ENCODE data around the gene GPC5. TPM values are rescaled to one million over a fixed set of nuclear protein-coding genes. Genes with fewer than 3 reads are reported as not detected.

Gene GPC5
- total and polyA plus RNA-seq, 7 experiments from 2014 or later = 0.10 to 0.38 TPM; not detected in 5

DNA sequence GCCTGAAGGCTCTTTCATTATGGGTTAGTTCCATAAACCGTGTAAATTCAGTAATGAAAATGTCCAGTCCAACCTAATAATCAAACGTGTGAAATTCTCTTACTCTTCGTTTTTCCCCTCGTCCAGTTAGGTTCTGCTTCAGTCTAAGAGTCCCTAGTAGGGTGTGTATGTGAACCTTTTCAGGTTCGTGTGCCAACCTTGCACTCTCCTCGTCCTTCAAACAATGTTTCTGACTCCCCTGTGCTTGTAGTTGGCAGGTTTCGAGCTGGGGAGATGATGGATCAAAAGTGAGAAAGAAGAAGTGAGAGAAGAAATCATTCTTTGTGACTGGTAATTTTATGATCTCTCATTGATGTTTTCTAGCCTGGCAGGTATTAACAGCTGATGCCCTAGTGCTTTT, 366.1 kb downstream of the GPC5 start:
- Histone ChIP-seq H3K27ac (ENCODE audit: low read depth, low read length) (no peak overlapping the region), H3K9me3 (ENCODE audit: control insufficient read depth in 2 of 3, low read length in 3 of 3) (no peaks in the 10 kb centered on the region), H3K27me3 (ENCODE audit: control insufficient read depth in 2 of 2, insufficient read depth in 2 of 2, low read length in 2 of 2) (no peaks in the 10 kb centered on the region), H3K4me1 (ENCODE audit: control insufficient read depth in 2 of 2, insufficient read depth in 2 of 2, low read length in 2 of 2) (no peaks in the 10 kb centered on the region), H3K36me3 (ENCODE audit: control insufficient read depth in 2 of 3, insufficient read depth in 3 of 3, low read length in 3 of 3) (no peaks in the 10 kb centered on the region), H3K4me3 (ENCODE audit: low read length) (no peak overlapping the region)
- intact Hi-C loops (cut with micrococcal nuclease) = no loop called here
- Mint-ChIP-seq H3K4me1 (no peaks in the 10 kb centered on the region), H3K36me3 (no peaks in the 10 kb centered on the region), H3K4me3 (no peak overlapping the region), H3K27ac (no peak overlapping the region), H3K27me3 (peaks cover 0 to 6% (median 0%) of the 10 kb centered on the region in 5 donors), H3K9me3 (peaks cover 0 to 22% (median 0%) of the 10 kb centered on the region in 11 donors)
- ChIA-PET CTCF (no interaction called here), POLR2A (no interaction called here)
- ATAC-seq (no peak), DNase-seq (no peak)

DNA sequence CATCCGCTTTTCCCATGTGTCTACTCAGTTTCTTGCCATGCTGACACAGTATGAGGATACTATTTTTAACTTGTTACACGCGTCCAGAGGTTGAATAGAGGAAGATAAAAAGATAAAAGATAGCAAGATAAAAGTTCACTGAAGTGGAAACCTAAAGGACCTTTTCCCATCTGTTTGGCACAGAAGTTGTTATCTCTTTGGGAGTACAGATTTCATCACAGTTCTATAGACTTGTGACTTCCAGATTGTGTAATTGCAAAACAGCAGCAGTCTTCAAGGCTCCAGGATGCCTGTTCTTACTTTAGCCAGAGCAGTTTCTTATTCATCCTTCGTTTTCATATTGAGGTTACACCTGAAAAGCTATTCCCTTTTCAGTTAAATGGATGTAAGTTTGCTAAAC, 369.2 kb downstream of the GPC5 start:
- H3K4me1 ChIP-seq (ENCODE audit: control insufficient read depth in 2 of 2, insufficient read depth in 2 of 2, low read length in 2 of 2) = no peaks in the 10 kb centered on the region
- DNase-seq = no peak
- Mint-ChIP-seq H3K27me3 (peaks cover 0 to 6% (median 0%) of the 10 kb centered on the region in 5 donors), H3K4me3 (no peak overlapping the region), H3K9me3 (peaks cover 0 to 16% (median 0%) of the 10 kb centered on the region in 11 donors), H3K27ac (no peak overlapping the region), H3K36me3 (no peaks in the 10 kb centered on the region), H3K4me1 (no peaks in the 10 kb centered on the region)
- H3K36me3 ChIP-seq (ENCODE audit: control insufficient read depth in 2 of 3, insufficient read depth in 3 of 3, low read length in 3 of 3) = no peaks in the 10 kb centered on the region
- no peak overlapping the region for H3K27ac ChIP-seq (ENCODE audit: low read depth, low read length)
- no peaks in the 10 kb centered on the region for H3K9me3 ChIP-seq (ENCODE audit: control insufficient read depth in 2 of 3, low read length in 3 of 3)
- intact Hi-C loops (cut with micrococcal nuclease) = no loop called here
- H3K4me3 ChIP-seq (ENCODE audit: low read length) = no peak overlapping the region
- ChIA-PET CTCF (no interaction called here), POLR2A (no interaction called here)
- no peaks in the 10 kb centered on the region for H3K27me3 ChIP-seq (ENCODE audit: control insufficient read depth in 2 of 2, insufficient read depth in 2 of 2, low read length in 2 of 2)
- ATAC-seq = no peak

DNA sequence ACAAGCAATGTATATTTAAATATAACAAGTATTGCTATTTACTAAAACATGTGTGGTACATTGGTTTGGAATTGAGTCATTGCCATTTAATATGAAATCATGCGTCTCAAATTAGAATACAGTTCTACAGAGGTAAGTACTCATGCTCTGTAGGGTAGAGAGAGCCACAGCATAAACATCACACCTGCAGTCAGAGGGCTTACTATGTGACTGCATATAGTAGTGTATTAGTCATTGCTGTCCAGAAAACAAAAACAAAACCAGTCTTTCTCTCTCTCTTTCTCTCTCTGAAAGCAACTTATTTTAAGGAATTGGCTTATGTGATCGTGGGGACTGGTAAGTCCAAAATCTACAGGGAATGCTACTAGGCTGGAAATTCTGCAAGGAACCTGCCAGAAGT, 370.3 kb downstream of the GPC5 start:
- H3K36me3 Mint-ChIP-seq = no peaks in the 10 kb centered on the region
- H3K27me3 Mint-ChIP-seq = peaks cover 0 to 6% (median 0%) of the 10 kb centered on the region in 5 donors
- Histone ChIP-seq H3K36me3 (ENCODE audit: control insufficient read depth in 2 of 3, insufficient read depth in 3 of 3, low read length in 3 of 3) (no peaks in the 10 kb centered on the region), H3K9me3 (ENCODE audit: control insufficient read depth in 2 of 3, low read length in 3 of 3) (no peaks in the 10 kb centered on the region), H3K4me1 (ENCODE audit: control insufficient read depth in 2 of 2, insufficient read depth in 2 of 2, low read length in 2 of 2) (no peaks in the 10 kb centered on the region), H3K27ac (ENCODE audit: low read depth, low read length) (no peak overlapping the region), H3K27me3 (ENCODE audit: control insufficient read depth in 2 of 2, insufficient read depth in 2 of 2, low read length in 2 of 2) (no peaks in the 10 kb centered on the region), H3K4me3 (ENCODE audit: low read length) (no peak overlapping the region)
- POLR2A ChIA-PET = no interaction called here
- H3K4me1 Mint-ChIP-seq = no peaks in the 10 kb centered on the region
- CTCF ChIA-PET = no interaction called here
- H3K9me3 Mint-ChIP-seq = peaks cover 0 to 12% (median 0%) of the 10 kb centered on the region in 11 donors
- no peak overlapping the region for H3K27ac Mint-ChIP-seq
- no peak overlapping the region for H3K4me3 Mint-ChIP-seq
- ATAC-seq (no peak), DNase-seq (no peak)
- intact Hi-C loops (cut with micrococcal nuclease) = no loop called here

DNA sequence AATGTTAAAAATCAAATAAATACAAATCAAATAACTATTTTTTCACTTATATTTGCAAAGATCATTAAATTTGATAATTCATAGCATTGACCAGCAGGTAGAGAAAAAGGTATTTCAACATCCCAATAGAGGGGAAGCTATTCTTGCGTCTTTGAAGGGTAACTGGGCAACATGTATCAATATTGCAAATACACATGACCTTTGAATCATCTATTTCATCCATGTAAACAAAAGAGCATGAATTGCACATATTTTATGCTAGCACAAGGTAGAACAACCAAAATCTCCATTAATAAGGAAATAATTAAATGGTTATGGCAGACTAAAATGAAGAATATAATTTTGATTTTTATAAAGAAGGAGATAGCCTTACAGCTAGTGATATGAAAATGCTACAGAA, 372.8 kb downstream of the GPC5 start:
- Mint-ChIP-seq H3K27me3 (no peaks in the 10 kb centered on the region), H3K36me3 (no peaks in the 10 kb centered on the region), H3K4me3 (no peak overlapping the region), H3K4me1 (no peaks in the 10 kb centered on the region), H3K27ac (no peak overlapping the region), H3K9me3 (peaks cover 0 to 5% (median 0%) of the 10 kb centered on the region in 11 donors)
- Histone ChIP-seq H3K36me3 (ENCODE audit: control insufficient read depth in 2 of 3, insufficient read depth in 3 of 3, low read length in 3 of 3) (no peaks in the 10 kb centered on the region), H3K9me3 (ENCODE audit: control insufficient read depth in 2 of 3, low read length in 3 of 3) (no peaks in the 10 kb centered on the region), H3K4me1 (ENCODE audit: control insufficient read depth in 2 of 2, insufficient read depth in 2 of 2, low read length in 2 of 2) (no peaks in the 10 kb centered on the region), H3K27ac (ENCODE audit: low read depth, low read length) (no peak overlapping the region), H3K4me3 (ENCODE audit: low read length) (no peak overlapping the region), H3K27me3 (ENCODE audit: control insufficient read depth in 2 of 2, insufficient read depth in 2 of 2, low read length in 2 of 2) (no peaks in the 10 kb centered on the region)
- no peak for ATAC-seq
- intact Hi-C loops (cut with micrococcal nuclease) = no loop called here
- POLR2A ChIA-PET = no interaction called here
- CTCF ChIA-PET = no interaction called here
- no peak for DNase-seq

DNA sequence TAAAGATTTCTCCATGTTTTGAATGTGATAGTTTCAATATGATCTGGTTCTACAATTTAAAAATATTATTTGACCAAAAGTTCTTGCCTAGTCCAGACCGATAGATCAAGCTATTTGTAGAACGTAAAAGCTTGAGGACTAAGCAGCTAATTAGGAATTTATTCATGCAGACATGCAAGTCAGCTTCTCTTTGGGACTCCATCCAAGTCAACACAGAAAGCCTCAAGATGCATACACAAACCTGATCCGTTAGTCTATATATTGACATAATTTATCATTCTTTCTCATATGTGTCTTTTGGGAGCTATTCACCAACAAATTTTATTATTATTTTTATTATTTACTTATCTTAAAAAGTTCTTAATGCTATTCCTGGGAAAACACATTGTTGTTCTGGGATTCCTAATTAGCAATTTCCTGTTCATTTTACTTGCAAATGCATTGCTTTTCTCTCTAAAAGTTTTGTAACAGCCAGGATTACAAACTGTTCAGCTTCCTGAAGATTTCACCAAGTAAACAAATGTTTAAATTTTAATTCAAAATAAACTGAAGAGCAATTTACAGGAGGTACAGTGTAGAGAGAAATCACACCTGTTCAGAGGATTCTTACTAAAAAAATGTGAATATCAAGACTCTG, 375.3 kb downstream of the GPC5 start:
- Histone ChIP-seq H3K36me3 (ENCODE audit: control insufficient read depth in 2 of 3, insufficient read depth in 3 of 3, low read length in 3 of 3) (no peaks in the 10 kb centered on the region), H3K27ac (ENCODE audit: low read depth, low read length) (no peak overlapping the region), H3K27me3 (ENCODE audit: control insufficient read depth in 2 of 2, insufficient read depth in 2 of 2, low read length in 2 of 2) (no peaks in the 10 kb centered on the region), H3K4me3 (ENCODE audit: low read length) (no peak overlapping the region), H3K4me1 (ENCODE audit: control insufficient read depth in 2 of 2, insufficient read depth in 2 of 2, low read length in 2 of 2) (no peaks in the 10 kb centered on the region), H3K9me3 (ENCODE audit: control insufficient read depth in 2 of 3, low read length in 3 of 3) (no peaks in the 10 kb centered on the region)
- Mint-ChIP-seq H3K4me1 (peaks cover 0 to 2% (median 0%) of the 10 kb centered on the region in 7 donors), H3K27me3 (peaks cover 0 to 4% (median 0%) of the 10 kb centered on the region in 5 donors), H3K9me3 (peaks cover 0 to 10% (median 2%) of the 10 kb centered on the region in 11 donors), H3K4me3 (no peak overlapping the region), H3K27ac (no peak overlapping the region), H3K36me3 (no peaks in the 10 kb centered on the region)
- ATAC-seq (no peak), DNase-seq (no peak)
- POLR2A ChIA-PET = interaction anchor here (0.6 kb wide), 1 partner anchor 28 kb away, joined by 3 read pairs; no protein-coding TSS in a partner anchor
- intact Hi-C loops (cut with micrococcal nuclease) = no loop called here
- CTCF ChIA-PET = no interaction called here

DNA sequence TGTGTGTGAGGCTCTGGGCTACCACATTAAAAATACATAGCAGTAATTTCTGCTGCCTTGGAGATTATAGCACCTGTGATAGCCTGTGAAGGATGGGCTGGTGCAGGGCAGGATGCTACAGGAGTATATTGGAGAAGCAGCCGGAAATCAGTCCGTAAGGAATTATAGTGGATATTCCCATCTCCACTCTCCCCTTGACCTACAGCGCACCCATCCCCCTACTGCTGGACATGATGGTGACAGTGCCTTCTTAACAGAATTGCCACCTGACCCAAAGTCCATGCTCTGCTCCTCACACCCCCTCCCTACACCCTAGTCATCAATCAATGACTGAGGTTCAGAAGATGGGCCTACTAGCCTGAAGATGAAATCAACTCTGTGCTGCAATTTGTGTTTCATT, 376.0 kb downstream of the GPC5 start:
- Mint-ChIP-seq H3K9me3 (peaks cover 0 to 10% (median 1%) of the 10 kb centered on the region in 11 donors), H3K4me1 (peaks cover 0 to 2% (median 0%) of the 10 kb centered on the region in 7 donors), H3K36me3 (no peaks in the 10 kb centered on the region), H3K27me3 (peaks cover 0 to 4% (median 0%) of the 10 kb centered on the region in 5 donors), H3K4me3 (no peak overlapping the region), H3K27ac (no peak overlapping the region)
- H3K4me1 ChIP-seq (ENCODE audit: control insufficient read depth in 2 of 2, insufficient read depth in 2 of 2, low read length in 2 of 2) = no peaks in the 10 kb centered on the region
- no peaks in the 10 kb centered on the region for H3K9me3 ChIP-seq (ENCODE audit: control insufficient read depth in 2 of 3, low read length in 3 of 3)
- no peak overlapping the region for H3K27ac ChIP-seq (ENCODE audit: low read depth, low read length)
- intact Hi-C loops (cut with micrococcal nuclease) = no loop called here
- ATAC-seq (no peak), DNase-seq (no peak)
- ChIA-PET CTCF (no interaction called here), POLR2A (no interaction called here)
- no peaks in the 10 kb centered on the region for H3K27me3 ChIP-seq (ENCODE audit: control insufficient read depth in 2 of 2, insufficient read depth in 2 of 2, low read length in 2 of 2)
- no peak overlapping the region for H3K4me3 ChIP-seq (ENCODE audit: low read length)
- no peaks in the 10 kb centered on the region for H3K36me3 ChIP-seq (ENCODE audit: control insufficient read depth in 2 of 3, insufficient read depth in 3 of 3, low read length in 3 of 3)

DNA sequence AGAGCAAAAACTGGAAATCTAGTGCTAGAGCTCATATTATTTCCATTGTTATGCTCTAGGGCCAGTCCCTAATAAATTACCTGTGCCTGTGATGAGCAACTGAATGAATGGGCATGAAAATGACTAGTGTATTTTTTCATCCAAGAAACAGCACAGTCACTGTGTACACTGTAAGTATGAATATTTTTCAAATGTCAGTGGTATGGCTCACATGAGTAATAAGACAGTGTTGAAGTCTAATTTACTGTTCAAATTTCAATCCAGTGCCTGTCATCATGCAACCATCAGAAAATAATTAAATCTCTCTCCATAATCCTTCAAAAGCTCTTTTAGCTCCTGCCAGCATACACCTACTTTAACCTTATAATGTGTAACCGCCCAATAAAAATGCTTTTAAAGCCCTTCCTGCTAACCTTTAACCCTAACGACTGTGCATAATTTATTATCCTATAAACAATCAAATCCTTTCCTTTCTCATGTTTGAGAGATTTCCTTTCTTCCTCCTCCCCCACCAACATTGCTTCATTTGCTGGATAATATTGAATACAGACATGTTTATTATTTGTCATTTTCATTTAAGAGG, 378.3 kb downstream of the GPC5 start:
- no peaks in the 10 kb centered on the region for H3K27me3 ChIP-seq (ENCODE audit: control insufficient read depth in 2 of 2, insufficient read depth in 2 of 2, low read length in 2 of 2)
- Mint-ChIP-seq H3K27ac (no peak overlapping the region), H3K4me3 (no peak overlapping the region), H3K27me3 (peaks cover 0 to 10% (median 0%) of the 10 kb centered on the region in 5 donors), H3K36me3 (no peaks in the 10 kb centered on the region), H3K4me1 (peaks cover 0 to 2% (median 0%) of the 10 kb centered on the region in 7 donors), H3K9me3 (peaks cover 0 to 10% (median 1%) of the 10 kb centered on the region in 11 donors)
- no peaks in the 10 kb centered on the region for H3K4me1 ChIP-seq (ENCODE audit: control insufficient read depth in 2 of 2, insufficient read depth in 2 of 2, low read length in 2 of 2)
- ChIA-PET CTCF (no interaction called here), POLR2A (no interaction called here)
- DNase-seq (no peak), ATAC-seq (no peak)
- intact Hi-C loops (cut with micrococcal nuclease) = no loop called here
- no peaks in the 10 kb centered on the region for H3K9me3 ChIP-seq (ENCODE audit: control insufficient read depth in 2 of 3, low read length in 3 of 3)
- no peak overlapping the region for H3K4me3 ChIP-seq (ENCODE audit: low read length)
- no peak overlapping the region for H3K27ac ChIP-seq (ENCODE audit: low read depth, low read length)
- H3K36me3 ChIP-seq (ENCODE audit: control insufficient read depth in 2 of 3, insufficient read depth in 3 of 3, low read length in 3 of 3) = no peaks in the 10 kb centered on the region
